Neural crest cell (in vitro differentiated cells): ENCODE data around the gene CEACAM6. TPM values are rescaled to one million over a fixed set of nuclear protein-coding genes. Genes with fewer than 3 reads are reported as not detected.
"Not testable (repeated sequence)": the region's sequence is repeated elsewhere in the genome, so short reads cannot be mapped to it uniquely, and the experiment has no call there.

ENCODE experiments used
- DNase-seq: peaks from one replicate; pipeline ENCODE4 v3.0.0; 2021; ENCODE audit warnings: low read depth, mixed read lengths, low spot score
- H3K27ac Mint-ChIP-seq: one replicate; pipeline ENCODE4 v1.8.0; 2021; ENCODE audit warnings: mild to moderate bottlenecking, mixed read lengths; ENCODE audit not compliant: unreplicated experiment
- H3K27me3 Mint-ChIP-seq: 2 replicates; pipeline ENCODE4 v1.8.0; 2021; ENCODE audit warnings: low read depth, mild to moderate bottlenecking, mixed read lengths
- H3K36me3 Mint-ChIP-seq: 2 replicates; pipeline ENCODE4 v1.8.0; 2021; ENCODE audit warnings: low read depth, mild to moderate bottlenecking, mixed read lengths
- H3K4me1 Mint-ChIP-seq: 2 replicates; pipeline ENCODE4 v1.8.0; 2021; ENCODE audit warnings: mixed read lengths
- H3K4me3 Mint-ChIP-seq: one replicate; pipeline ENCODE4 v1.8.0; 2021; ENCODE audit warnings: mild to moderate bottlenecking, mixed read lengths
- H3K9me3 Mint-ChIP-seq: 2 replicates; pipeline ENCODE4 v1.8.0; 2021; ENCODE audit warnings: mixed read lengths
- CTCF ChIP-seq: fragments of 200-600 bp; sonication (generic); conservative IDR thresholded peaks from 2 replicates; pipeline ENCODE4 v1.5.0; 2021; ENCODE audit warnings: antibody characterized with exemption, mild to moderate bottlenecking
- total RNA-seq: library from RNA; stranded (reverse); gene quantifications from 2 replicates; pipeline ENCODE4 v1.2.1, GENCODE V29; 2021

CEACAM6 gene
- total RNA-seq, 1 donor from 2014 or later, result not detected

GRCh38 chr19:41748012-41748411 lies 7.3 kb upstream of the CEACAM6 start:
- H3K9me3 Mint-ChIP-seq, result peaks cover 2% of the 10 kb centered on the region
- TF ChIP-seq CTCF, result no peak
- no peak for DNase-seq
- H3K27me3 Mint-ChIP-seq, result peaks cover 59% of the 10 kb centered on the region
- no peaks in the 10 kb centered on the region for H3K4me1 Mint-ChIP-seq
- H3K27ac Mint-ChIP-seq, result no peak overlapping the region
- H3K36me3 Mint-ChIP-seq, result no peaks in the 10 kb centered on the region
- H3K4me3 Mint-ChIP-seq, result no peak overlapping the region

DNA sequence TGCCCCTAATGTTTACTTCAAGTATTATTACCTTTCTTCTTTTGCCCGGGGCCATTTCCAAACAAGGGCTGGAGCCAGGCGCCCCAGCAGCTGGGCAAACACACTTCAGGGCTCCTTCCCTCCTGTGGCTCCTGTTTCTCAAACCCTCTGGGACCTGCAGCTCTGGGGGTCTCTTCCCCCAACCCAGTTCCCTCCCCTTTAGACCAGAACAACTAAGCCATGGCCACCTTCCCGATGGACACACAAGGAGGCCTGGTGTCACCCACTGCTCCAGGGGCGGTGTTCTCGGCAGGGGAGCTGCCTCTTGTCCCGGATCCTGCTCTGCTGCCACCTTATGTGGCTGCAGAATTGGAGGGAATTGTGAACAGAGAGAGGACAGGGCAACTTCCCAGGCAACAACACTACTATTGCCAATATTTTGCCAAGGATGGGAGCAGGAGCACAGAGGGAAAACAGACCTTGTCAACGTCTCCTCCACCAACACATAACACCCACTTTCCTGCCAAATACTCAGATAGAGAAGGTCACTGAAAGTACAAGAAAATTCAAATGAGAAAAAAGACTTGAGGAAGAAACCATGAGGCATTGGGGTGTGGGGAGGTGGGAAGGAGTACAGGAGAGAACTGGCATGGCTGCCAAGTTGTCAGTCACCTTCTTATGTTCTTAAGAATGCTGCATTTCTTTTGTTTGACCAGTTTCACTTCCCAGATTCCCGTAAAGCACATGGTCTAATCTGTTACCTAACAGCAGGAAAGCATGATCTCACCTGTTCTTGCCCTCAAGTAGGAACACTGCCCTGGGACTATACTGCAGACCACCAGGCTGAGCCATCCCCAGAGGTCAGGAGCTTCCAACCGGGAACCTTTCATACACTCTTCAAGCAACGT lies 4.8 kb upstream of the CEACAM6 start:
- H3K9me3 Mint-ChIP-seq, H3K4me3 Mint-ChIP-seq, H3K27ac Mint-ChIP-seq, H3K4me1 Mint-ChIP-seq, H3K36me3 Mint-ChIP-seq, DNase-seq: not testable (repeated sequence)
- H3K27me3 Mint-ChIP-seq, result peaks cover 60% of the 10 kb centered on the region

DNA sequence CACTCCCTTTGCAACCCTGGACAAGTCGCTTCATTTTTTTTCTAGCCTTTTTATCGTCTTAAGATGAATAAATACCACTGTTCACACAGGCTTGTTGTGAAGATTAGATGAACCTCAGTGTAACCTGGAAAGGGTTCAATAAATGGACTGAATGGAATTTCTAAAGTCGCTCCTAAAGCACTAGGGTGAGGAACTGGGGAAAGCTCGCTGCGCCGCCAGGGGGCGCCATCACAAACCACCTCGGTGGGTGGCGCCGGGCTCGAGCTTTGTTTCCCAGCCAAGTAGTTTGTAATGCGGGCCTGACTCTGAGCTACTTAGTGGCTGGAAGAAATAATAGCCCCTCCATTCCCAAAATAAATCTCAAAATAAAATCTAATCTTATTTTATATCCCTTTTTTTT lies 2.2 kb upstream of the CEACAM6 start:
- Mint-ChIP-seq H3K4me3 (no peak overlapping the region), H3K4me1 (no peaks in the 10 kb centered on the region), H3K27ac (no peak overlapping the region), H3K9me3 (peaks cover 9% of the 10 kb centered on the region), H3K27me3 (peaks cover 41% of the 10 kb centered on the region), H3K36me3 (no peaks in the 10 kb centered on the region)
- DNase-seq, result peak; percentile 25
- TF ChIP-seq CTCF, result peak; percentile 67

DNA sequence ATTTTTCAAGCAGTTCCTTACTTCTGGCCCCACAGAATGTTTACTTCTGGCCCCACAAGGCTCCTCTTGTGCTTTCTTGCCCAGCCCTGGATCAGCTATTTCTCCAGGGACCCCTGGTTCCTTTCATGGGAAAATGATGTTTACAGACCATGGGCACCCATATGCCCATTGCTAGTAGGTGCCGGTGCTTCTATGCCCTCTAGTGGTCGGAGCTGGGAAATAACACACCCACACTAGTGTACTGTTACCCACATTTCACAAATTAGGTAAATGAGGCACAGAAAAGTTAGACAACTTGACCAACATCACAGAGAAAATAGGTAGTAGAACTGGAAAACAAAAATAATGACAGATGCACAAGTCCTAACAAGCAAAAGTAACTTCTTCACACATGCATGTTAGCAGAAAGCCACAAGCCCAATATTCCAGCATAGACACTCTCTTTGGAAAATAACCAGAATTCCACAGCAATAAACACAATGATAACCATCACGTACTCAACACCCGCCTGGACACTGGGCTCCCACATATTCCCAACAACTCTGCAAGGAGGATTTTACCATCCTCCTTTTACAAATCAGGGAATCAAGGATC lies 1.3 kb upstream of the CEACAM6 start:
- no peak overlapping the region for H3K27ac Mint-ChIP-seq
- peak; percentile 66 for TF ChIP-seq CTCF
- DNase-seq, result peak; percentile 33
- H3K4me1 Mint-ChIP-seq, result no peaks in the 10 kb centered on the region
- H3K4me3 Mint-ChIP-seq, result no peak overlapping the region
- peaks cover 7% of the 10 kb centered on the region for H3K9me3 Mint-ChIP-seq
- H3K36me3 Mint-ChIP-seq, result no peaks in the 10 kb centered on the region
- peaks cover 37% of the 10 kb centered on the region for H3K27me3 Mint-ChIP-seq

DNA sequence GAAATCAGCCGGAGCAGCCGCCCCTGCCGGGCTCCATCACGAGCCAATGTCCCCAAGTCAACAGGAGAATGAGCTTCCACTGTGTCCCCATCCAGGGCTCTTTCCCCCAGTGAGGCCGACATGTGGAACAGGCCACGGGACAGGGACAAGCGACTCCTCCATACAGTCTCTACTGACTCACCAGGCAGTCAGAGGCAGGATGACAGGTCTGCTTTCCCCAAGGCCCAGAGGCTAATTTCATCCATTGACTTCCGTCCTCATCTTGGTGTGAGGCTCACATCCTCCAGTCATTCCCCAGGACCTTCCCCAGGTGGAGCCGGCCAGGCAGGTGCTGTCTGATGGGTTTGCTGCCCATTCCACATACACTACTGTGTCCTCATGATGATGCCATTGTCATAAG lies 3.5 kb downstream of the CEACAM6 start:
- TF ChIP-seq CTCF, result no peak
- Mint-ChIP-seq H3K36me3 (no peaks in the 10 kb centered on the region), H3K9me3 (peaks cover 10% of the 10 kb centered on the region), H3K27me3 (peaks cover 23% of the 10 kb centered on the region), H3K27ac (no peak overlapping the region), H3K4me3 (no peak overlapping the region), H3K4me1 (no peaks in the 10 kb centered on the region)
- DNase-seq, result no peak

DNA sequence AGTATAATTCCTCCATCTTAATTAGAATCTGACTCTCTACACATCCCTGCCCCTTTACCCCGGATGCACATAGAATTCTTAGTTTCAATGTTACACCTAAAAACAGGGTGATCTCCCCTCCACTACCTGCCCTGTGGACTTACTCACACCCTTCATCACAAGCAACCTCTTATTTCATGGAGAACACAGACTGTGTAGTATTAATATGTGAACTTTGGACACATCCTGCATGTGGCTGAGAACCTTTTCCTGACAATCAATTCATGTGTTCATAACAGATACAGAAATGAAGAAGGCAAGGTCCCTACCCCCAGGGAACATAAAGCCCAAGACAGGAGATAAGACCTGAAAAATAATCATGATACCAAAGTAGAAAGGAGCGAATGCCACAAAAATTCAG lies 11.8 kb downstream of the CEACAM6 start:
- no peaks in the 10 kb centered on the region for H3K36me3 Mint-ChIP-seq
- no peak for DNase-seq
- no peak overlapping the region for H3K27ac Mint-ChIP-seq
- H3K9me3 Mint-ChIP-seq, result peaks cover 7% of the 10 kb centered on the region
- H3K4me1 Mint-ChIP-seq, result no peaks in the 10 kb centered on the region
- H3K4me3 Mint-ChIP-seq, result no peak overlapping the region
- no peak for TF ChIP-seq CTCF
- peaks cover 22% of the 10 kb centered on the region for H3K27me3 Mint-ChIP-seq

- not testable (repeated sequence) for H3K4me1 Mint-ChIP-seq, H3K27ac Mint-ChIP-seq, DNase-seq, H3K36me3 Mint-ChIP-seq, H3K4me3 Mint-ChIP-seq, H3K9me3 Mint-ChIP-seq
- H3K27me3 Mint-ChIP-seq, result peaks cover 26% of the 10 kb centered on the region
Measured at GRCh38 chr19:41768105-41768504, 12.8 kb downstream of the CEACAM6 start.
